ENCODE data around the gene STX4. TPM values are rescaled to one million over a fixed set of nuclear protein-coding genes. Genes with fewer than 3 reads are reported as not detected.
A peak's percentile ranks its signal among the peaks of the same experiment; 100 is the strongest.
"Not testable (repeated sequence)": the region's sequence is repeated elsewhere in the genome, so short reads cannot be mapped to it uniquely, and the experiment has no call there.

Gene STX4
- total RNA-seq, 1 experiment from 2014 or later = 65.2 TPM

- intact Hi-C loops (cut with micrococcal nuclease; ENCODE audit: unreplicated experiment) = no loop called here
- ATAC-seq = 0 out of 2 replicates have a peak, but pooled peaks have one; percentile 20
- Histone ChIP-seq H3K4me3 (ENCODE audit: low read depth in 2 of 2, low read length in 2 of 2) (peak overlapping the region in 1 of 2 experiments; percentile 17; a peak in 1 of 4 replicates), H3K9me3 (ENCODE audit: control insufficient read depth, insufficient read depth, low read depth, low read length) (no peaks in the 10 kb centered on the region), H3K27me3 (ENCODE audit: control insufficient read depth, insufficient read depth, low read length) (no peaks in the 10 kb centered on the region), H3K36me3 (ENCODE audit: control insufficient read depth, insufficient read depth, low read length) (no peaks in the 10 kb centered on the region), H3K27ac (ENCODE audit: low read length) (no peak overlapping the region), H3K4me1 (ENCODE audit: control insufficient read depth, insufficient read depth, low read length) (peaks cover 6% of the 10 kb centered on the region; the same call in 1 of the 2 replicates)
- in situ Hi-C loops (cut with HindIII; ENCODE audit: low pct_unique_long_range_greater_than_20kb, low sequenced_read_pairs) = no loop called here
- no peak for DNase-seq (ENCODE audit: low read depth, low spot score)
- ChIA-PET POLR2A (no interaction called here), CTCF (no interaction called here)
- BruUV-seq (replicated peaks) = no TSS peak
- TF ChIP-seq TCF7L2 (IDR thresholded peaks at IDR 0.05; ENCODE audit: low read depth, low read length) (no peak), POLR2AphosphoS5 (IDR thresholded peaks at IDR 0.05; ENCODE audit: low read depth, low read length) (no peak), CTCF (IDR thresholded peaks at IDR 0.05) (no peak), SIN3A (IDR thresholded peaks at IDR 0.05; ENCODE audit: borderline replicate concordance, insufficient read depth, low read depth, low read length) (no peak), REST (IDR thresholded peaks at IDR 0.05; ENCODE audit: insufficient read depth in 1 of 2, low read depth in 2 of 2, low read length in 1 of 2) (no peak)
These were observed 23.3 kb upstream of the STX4 start for GRCh38 chr16:31009894-31010584.

- Histone ChIP-seq H3K4me3 (ENCODE audit: low read depth in 2 of 2, low read length in 2 of 2) (peak within 1 kb of the TSS in 1 of 2 experiments; percentile 17; a peak in 1 of 4 replicates), H3K9me3 (ENCODE audit: control insufficient read depth, insufficient read depth, low read depth, low read length) (no peaks in the 10 kb centered on the region), H3K4me1 (ENCODE audit: control insufficient read depth, insufficient read depth, low read length) (peaks cover 6% of the 10 kb centered on the region; the same call in 1 of the 2 replicates), H3K36me3 (ENCODE audit: control insufficient read depth, insufficient read depth, low read length) (no peaks in the 10 kb centered on the region), H3K27me3 (ENCODE audit: control insufficient read depth, insufficient read depth, low read length) (no peaks in the 10 kb centered on the region), H3K27ac (ENCODE audit: low read length) (no peak within 1 kb of the TSS)
- POLR2A ChIA-PET = no interaction called here
- in situ Hi-C loops (cut with HindIII; ENCODE audit: low pct_unique_long_range_greater_than_20kb, low sequenced_read_pairs) (no loop called here), intact Hi-C loops (cut with micrococcal nuclease; ENCODE audit: unreplicated experiment) (no loop called here)
- BruUV-seq (replicated peaks) = no TSS peak
- DNase-seq (ENCODE audit: low read depth, low spot score) (no peak), ATAC-seq (no peak)
- TF ChIP-seq POLR2AphosphoS5 (IDR thresholded peaks at IDR 0.05; ENCODE audit: low read depth, low read length) = no peak
- no peak for TF ChIP-seq TCF7L2 (IDR thresholded peaks at IDR 0.05; ENCODE audit: low read depth, low read length)
- CTCF ChIA-PET = no interaction called here
These were observed 22.6 kb upstream of the STX4 start, which contains the start of gene STX1B for GRCh38 chr16:31010585-31011325. STX1B (minus strand) TSS chr16:31010638; CDS start chr16:31010396, 242 bp downstream.

- POLR2A ChIA-PET = interaction anchor here (0.5 kb wide), 1 partner anchor 169 kb away, joined by 3 read pairs; no protein-coding TSS in a partner anchor
- BruUV-seq (replicated peaks); DNase-seq (ENCODE audit: low read depth, low spot score); H3K27ac ChIP-seq (ENCODE audit: low read length); CTCF ChIA-PET; H3K4me3 ChIP-seq (ENCODE audit: low read depth in 2 of 2, low read length in 2 of 2); H3K27me3 ChIP-seq (ENCODE audit: control insufficient read depth, insufficient read depth, low read length); ATAC-seq; H3K36me3 ChIP-seq (ENCODE audit: control insufficient read depth, insufficient read depth, low read length); H3K9me3 ChIP-seq (ENCODE audit: control insufficient read depth, insufficient read depth, low read depth, low read length); H3K4me1 ChIP-seq (ENCODE audit: control insufficient read depth, insufficient read depth, low read length); intact Hi-C loops (cut with micrococcal nuclease; ENCODE audit: unreplicated experiment); in situ Hi-C loops (cut with HindIII; ENCODE audit: low pct_unique_long_range_greater_than_20kb, low sequenced_read_pairs): not testable (repeated sequence)
These were observed 21.5 kb upstream of the STX4 start for GRCh38 chr16:31011815-31012214.

GRCh38 chr16:31013292-31013691, 20.1 kb upstream of the STX4 start:
- H3K27me3 ChIP-seq (ENCODE audit: control insufficient read depth, insufficient read depth, low read length); H3K36me3 ChIP-seq (ENCODE audit: control insufficient read depth, insufficient read depth, low read length); in situ Hi-C loops (cut with HindIII; ENCODE audit: low pct_unique_long_range_greater_than_20kb, low sequenced_read_pairs); H3K4me1 ChIP-seq (ENCODE audit: control insufficient read depth, insufficient read depth, low read length); CTCF ChIA-PET; H3K9me3 ChIP-seq (ENCODE audit: control insufficient read depth, insufficient read depth, low read depth, low read length); H3K27ac ChIP-seq (ENCODE audit: low read length); intact Hi-C loops (cut with micrococcal nuclease; ENCODE audit: unreplicated experiment); POLR2A ChIA-PET; BruUV-seq (replicated peaks); H3K4me3 ChIP-seq (ENCODE audit: low read depth in 2 of 2, low read length in 2 of 2); DNase-seq (ENCODE audit: low read depth, low spot score); ATAC-seq: not testable (repeated sequence)

Data from Panc1 (cell line).